Stimulated activated CD4-positive, alpha-beta T cell treated with anti-CD3 and anti-CD28 coated beads, Interleukin-4, amount 100 ng/mL, for 48 hours (primary cell): ENCODE measurements around the gene PPP1R2.
"Not testable (repeated sequence)": the region's sequence is repeated elsewhere in the genome, so short reads cannot be mapped to it uniquely, and the experiment has no call there.

Experiments used
- DNase-seq, 2 donors: peaks; one replicate each; pipeline ENCODE4 v3.0.0-alpha.2; 2020; ENCODE audit warnings: low read depth in 2 of 2

PPP1R2 gene

GRCh38 chr3:195542698-195543499, at the start of gene PPP1R2:
Gene PPP1R2, minus strand, starts transcription at chr3:195543325. Its CDS starts 300 bp downstream, at chr3:195543025.
- DNase-seq: peak; percentile 89 to 92

- no peak for DNase-seq
These were observed 48.7 kb upstream of the PPP1R2 start for GRCh38 chr3:195591852-195592251.

GRCh38 chr3:195591220-195591619, 48.1 kb upstream of the PPP1R2 start:
- DNase-seq: no peak

GRCh38 chr3:195590381-195590780, 47.3 kb upstream of the PPP1R2 start:
- DNase-seq: not testable (repeated sequence)

- DNase-seq: not testable (repeated sequence)
These were observed 46.7 kb upstream of the PPP1R2 start for GRCh38 chr3:195589796-195590195.

- no peak for DNase-seq
These were observed 44.7 kb upstream of the PPP1R2 start for GRCh38 chr3:195587824-195588223.

- no peak for DNase-seq
These were observed 44.3 kb upstream of the PPP1R2 start for GRCh38 chr3:195587406-195587805.

- DNase-seq: no peak
These were observed 41.4 kb upstream of the PPP1R2 start for GRCh38 chr3:195584543-195584870.

- no peak for DNase-seq
These were observed 40.9 kb upstream of the PPP1R2 start, which contains the start of gene APOD for GRCh38 chr3:195583831-195584542. Gene APOD, minus strand, starts transcription at chr3:195583940. Its CDS starts 4,479 bp downstream, at chr3:195579461.

GRCh38 chr3:195582947-195583346, 39.8 kb upstream of the PPP1R2 start:
- DNase-seq: no peak

GRCh38 chr3:195580744-195581443, 37.8 kb upstream of the PPP1R2 start:
- DNase-seq: no peak

- no peak for DNase-seq
These were observed 36.2 kb upstream of the PPP1R2 start for GRCh38 chr3:195579281-195579680.

- DNase-seq: no peak
These were observed 35.4 kb upstream of the PPP1R2 start for GRCh38 chr3:195578565-195578964.

- DNase-seq: no peak
These were observed 34.6 kb upstream of the PPP1R2 start for GRCh38 chr3:195577645-195578177.

- DNase-seq: no peak
These were observed 31.6 kb upstream of the PPP1R2 start for GRCh38 chr3:195574497-195575304.

- no peak for DNase-seq
These were observed 30.7 kb upstream of the PPP1R2 start for GRCh38 chr3:195573611-195574496.

GRCh38 chr3:195571361-195571760, 28.2 kb upstream of the PPP1R2 start:
- no peak for DNase-seq

- no peak for DNase-seq
These were observed 27.8 kb upstream of the PPP1R2 start for GRCh38 chr3:195570912-195571311.

- no peak for DNase-seq
These were observed 27.2 kb upstream of the PPP1R2 start for GRCh38 chr3:195570344-195570743.

GRCh38 chr3:195568630-195569029, 25.5 kb upstream of the PPP1R2 start:
- DNase-seq: no peak
